Activated B cell treated with CpG ODN at 0.5 μM for 24 hours (primary cell): Measurements from ENCODE around the gene CPPED1. TPM values are rescaled to one million over a fixed set of nuclear protein-coding genes. Genes with fewer than 3 reads are reported as not detected.
A peak's percentile ranks its signal among the peaks of the same experiment; 100 is the strongest.

Source experiments
- ATAC-seq: fragments of 200-7000 bp; cut with Tn5 transposase; one replicate; pipeline ENCODE4 v1.10.0; 2021; ENCODE audit warnings: low read depth, mild to moderate bottlenecking, moderate library complexity
- CTCF ChIA-PET: fragments of 350-600 bp; sonication (Branson Sonifier 250); formaldehyde crosslinking; loops from one replicate; lab custom pipeline; 2021; ENCODE audit warnings: antibody characterized with exemption; lab: Charles Lee
- POLR2A ChIA-PET: fragments of 350-600 bp; sonication (Branson Sonifier 250); formaldehyde crosslinking; loops from one replicate; lab custom pipeline; 2021; ENCODE audit warnings: antibody characterized with exemption; lab: Charles Lee
- DNase-seq: peaks from one replicate; pipeline ENCODE4 v3.0.0; 2022
- H3K27ac Mint-ChIP-seq: one replicate; pipeline ENCODE4 v1.8.0; 2020; ENCODE audit warnings: mixed read lengths
- H3K27me3 Mint-ChIP-seq: one replicate; pipeline ENCODE4 v1.8.0; 2021; ENCODE audit warnings: mixed read lengths
- H3K36me3 Mint-ChIP-seq: one replicate; pipeline ENCODE4 v1.8.0; 2021; ENCODE audit warnings: low read depth, mixed read lengths
- H3K4me1 Mint-ChIP-seq: one replicate; pipeline ENCODE4 v1.8.0; 2021; ENCODE audit warnings: mixed read lengths
- H3K4me3 Mint-ChIP-seq: one replicate; pipeline ENCODE4 v1.8.0; 2020; ENCODE audit warnings: mild to moderate bottlenecking, mixed read lengths
- H3K9me3 Mint-ChIP-seq: one replicate; pipeline ENCODE4 v1.8.0; 2020; ENCODE audit warnings: mixed read lengths
- intact Hi-C: fragments of 100-400 bp; cut with micrococcal nuclease; formaldehyde crosslinking; loops from one replicate; pipeline ENCODE4 v1.15.1; 2024
- total RNA-seq: library from RNA; stranded (reverse); gene quantifications from 2 replicates; pipeline ENCODE4 v1.2.3, GENCODE V29; 2022
- TF ChIP-seq, protein P1 (sequence below): fragments of 200-600 bp; IDR thresholded peaks from one replicate; pipeline ENCODE4 v1.8.0; 2022; ENCODE audit warnings: antibody characterized with exemption, mild to moderate bottlenecking

Gene CPPED1
- total RNA-seq, 1 donor from 2014 or later, result 14.1 TPM

GRCh38 chr16:12611916-12612597, 191.6 kb downstream of the CPPED1 start:
- intact Hi-C loops, result no loop called here
- Mint-ChIP-seq H3K27ac (no peak overlapping the region), H3K36me3 (no peaks in the 10 kb centered on the region), H3K9me3 (no peaks in the 10 kb centered on the region), H3K27me3 (peaks cover 5% of the 10 kb centered on the region), H3K4me1 (peaks cover 4% of the 10 kb centered on the region), H3K4me3 (no peak overlapping the region)
- DNase-seq, result no peak
- POLR2A ChIA-PET, result no interaction called here
- TF ChIP-seq, protein P1, sequence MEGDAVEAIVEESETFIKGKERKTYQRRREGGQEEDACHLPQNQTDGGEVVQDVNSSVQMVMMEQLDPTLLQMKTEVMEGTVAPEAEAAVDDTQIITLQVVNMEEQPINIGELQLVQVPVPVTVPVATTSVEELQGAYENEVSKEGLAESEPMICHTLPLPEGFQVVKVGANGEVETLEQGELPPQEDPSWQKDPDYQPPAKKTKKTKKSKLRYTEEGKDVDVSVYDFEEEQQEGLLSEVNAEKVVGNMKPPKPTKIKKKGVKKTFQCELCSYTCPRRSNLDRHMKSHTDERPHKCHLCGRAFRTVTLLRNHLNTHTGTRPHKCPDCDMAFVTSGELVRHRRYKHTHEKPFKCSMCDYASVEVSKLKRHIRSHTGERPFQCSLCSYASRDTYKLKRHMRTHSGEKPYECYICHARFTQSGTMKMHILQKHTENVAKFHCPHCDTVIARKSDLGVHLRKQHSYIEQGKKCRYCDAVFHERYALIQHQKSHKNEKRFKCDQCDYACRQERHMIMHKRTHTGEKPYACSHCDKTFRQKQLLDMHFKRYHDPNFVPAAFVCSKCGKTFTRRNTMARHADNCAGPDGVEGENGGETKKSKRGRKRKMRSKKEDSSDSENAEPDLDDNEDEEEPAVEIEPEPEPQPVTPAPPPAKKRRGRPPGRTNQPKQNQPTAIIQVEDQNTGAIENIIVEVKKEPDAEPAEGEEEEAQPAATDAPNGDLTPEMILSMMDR, result no peak
- ATAC-seq, result no peak
- CTCF ChIA-PET, result no interaction called here

- intact Hi-C loops, result no loop called here
- POLR2A ChIA-PET, result no interaction called here
- TF ChIP-seq, protein P1, result no peak
- Mint-ChIP-seq H3K9me3 (peaks cover 8% of the 10 kb centered on the region), H3K27me3 (peaks cover 9% of the 10 kb centered on the region), H3K4me1 (peaks cover 4% of the 10 kb centered on the region), H3K27ac (no peak overlapping the region), H3K4me3 (no peak overlapping the region), H3K36me3 (no peaks in the 10 kb centered on the region)
- CTCF ChIA-PET, result no interaction called here
- DNase-seq, result no peak
- ATAC-seq, result no peak
Measured at GRCh38 chr16:12611006-12611477, 192.6 kb downstream of the CPPED1 start.

DNA sequence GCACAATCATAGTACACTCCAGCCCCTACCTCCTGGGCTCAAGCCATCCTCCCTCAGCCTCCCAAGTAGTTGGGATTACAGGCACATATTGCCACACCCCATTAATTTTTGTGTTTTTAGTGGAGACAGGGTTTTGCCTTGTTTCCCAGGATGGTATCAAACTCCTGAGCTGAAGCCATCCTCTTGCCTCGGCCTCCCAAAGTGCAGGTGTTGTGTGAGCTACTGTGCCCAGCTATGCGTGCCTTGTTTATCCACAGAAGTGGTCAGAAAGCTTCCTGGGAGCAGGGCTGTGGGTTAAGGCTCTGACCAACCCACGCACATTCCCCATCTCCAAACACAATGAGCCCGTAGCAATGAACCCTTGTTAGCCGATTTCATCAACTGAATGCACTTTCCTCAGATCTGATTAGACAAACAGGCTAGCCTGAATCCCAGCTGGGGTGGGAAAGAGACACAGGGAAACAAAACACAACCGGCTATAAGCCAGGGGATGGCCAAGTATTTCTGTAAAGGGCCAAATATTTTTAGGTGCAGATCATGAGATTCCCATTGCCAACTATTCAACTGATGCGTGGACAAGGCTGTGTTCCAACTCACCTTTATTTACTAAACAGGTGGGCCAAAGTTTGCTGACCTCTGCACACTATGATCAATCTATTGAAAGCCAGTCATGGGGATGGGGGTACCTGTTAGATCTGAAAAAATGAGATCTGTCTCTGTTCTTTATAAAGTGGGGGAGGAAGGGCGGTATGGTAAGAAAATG, 193.6 kb downstream of the CPPED1 start:
- Mint-ChIP-seq H3K9me3 (peaks cover 8% of the 10 kb centered on the region), H3K4me1 (peaks cover 4% of the 10 kb centered on the region), H3K27me3 (peaks cover 9% of the 10 kb centered on the region), H3K27ac (peak overlapping the region; percentile 18), H3K36me3 (no peaks in the 10 kb centered on the region), H3K4me3 (no peak overlapping the region)
- intact Hi-C loops, result no loop called here
- no peak for DNase-seq
- TF ChIP-seq, protein P1, result no peak
- ChIA-PET CTCF (no interaction called here), POLR2A (no interaction called here)
- no peak for ATAC-seq

Other genes with a start within 250 kb of the CPPED1 start
- 0.02 and 0.07 TPM in 2 replicates for gene SHISA9, start 97.7 kb upstream of the CPPED1 start, total RNA-seq